RCC 7860 (cell line): ENCODE measurements around the gene GP2.
"Not testable (repeated sequence)": the region's sequence is repeated elsewhere in the genome, so short reads cannot be mapped to it uniquely, and the experiment has no call there.

ENCODE experiments used
- DNase-seq: peaks from one replicate; pipeline ENCODE4 v3.0.0-alpha.2; 2015; ENCODE audit warnings: low spot score
- FAIRE-seq: peaks from 2 replicates; lab custom pipeline; 2012; peaks lifted over from hg19 to GRCh38; lab: Jason Lieb, UNC

The GP2 gene

DNA sequence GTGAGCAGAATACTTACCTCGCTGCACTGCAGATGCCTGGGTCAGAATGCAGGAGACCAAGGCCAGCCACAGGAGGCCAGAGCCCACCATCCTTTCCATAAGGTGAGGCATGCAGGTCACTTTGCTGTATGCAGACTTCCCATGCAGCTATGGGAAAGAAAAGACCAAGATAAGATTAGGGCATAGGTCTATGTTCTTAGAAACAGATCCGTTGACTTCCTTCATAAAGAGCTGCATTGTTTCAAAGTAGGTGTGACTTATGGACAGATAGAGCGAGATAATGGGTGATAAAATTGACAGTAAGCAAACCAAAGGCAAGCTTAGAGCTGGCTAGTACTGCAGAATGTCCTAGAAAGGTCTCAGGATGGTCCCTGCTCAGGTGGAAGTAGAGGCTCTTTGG lies 992 bp downstream of the GP2 start:
- no peak for FAIRE-seq
- DNase-seq: no peak

GRCh38 chr16:20325005-20325404 lies 2.3 kb downstream of the GP2 start:
- FAIRE-seq (no peak), DNase-seq (no peak)

DNA sequence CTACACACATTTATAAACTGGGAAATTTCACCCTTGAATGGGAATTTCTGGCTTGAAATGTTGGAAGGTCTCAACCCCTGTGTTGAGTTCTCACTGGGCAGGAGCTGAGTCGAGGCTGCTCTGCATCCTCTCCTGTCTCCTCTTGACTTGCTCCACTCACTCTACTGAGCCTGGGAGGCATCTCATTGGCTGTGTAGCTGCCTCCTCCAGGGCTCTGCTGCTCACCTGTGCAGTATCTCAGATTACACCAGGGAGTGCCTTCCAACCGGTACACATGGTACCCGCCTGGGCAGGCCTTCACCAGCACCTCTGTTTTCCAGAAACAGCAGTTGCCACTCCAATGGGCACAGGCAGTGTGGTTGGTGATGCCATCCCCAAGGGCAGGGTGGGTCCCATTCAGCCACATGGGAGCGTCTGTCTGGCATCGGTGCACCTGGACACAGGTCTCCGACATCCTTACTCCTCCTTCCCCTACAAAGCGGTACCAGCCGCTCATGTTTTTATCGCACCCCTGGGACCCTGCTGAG lies 3.7 kb downstream of the GP2 start:
- FAIRE-seq: no peak

DNA sequence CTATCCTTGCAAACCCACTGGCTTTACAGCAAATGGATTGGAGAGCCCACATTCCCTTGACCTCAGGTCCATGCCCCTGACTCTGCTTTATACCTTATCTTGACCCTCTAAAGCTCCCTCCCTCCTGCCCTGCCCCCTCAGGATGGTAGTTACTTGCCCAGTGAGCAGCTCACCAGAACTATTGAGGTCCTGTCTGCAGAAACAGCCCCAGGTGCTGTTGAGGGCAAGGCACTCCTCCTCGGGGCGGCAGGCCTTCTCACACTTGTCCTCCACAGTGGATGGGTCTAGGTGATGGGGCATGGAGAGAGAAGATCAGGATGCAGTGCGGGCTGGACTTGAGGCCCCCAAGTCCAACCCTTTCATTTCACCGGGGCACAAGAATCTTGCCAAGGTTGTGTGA lies 4.6 kb downstream of the GP2 start:
- DNase-seq (no peak), FAIRE-seq (no peak)

More for the DNA sequence above, 3.7 kb downstream of the GP2 start:
- DNase-seq: no peak

GRCh38 chr16:20321671-20322070 lies 5.6 kb downstream of the GP2 start:
- DNase-seq: no peak
- no peak for FAIRE-seq

- FAIRE-seq, DNase-seq: not testable (repeated sequence)
Measured at GRCh38 chr16:20321051-20321450, 6.3 kb downstream of the GP2 start.

DNA sequence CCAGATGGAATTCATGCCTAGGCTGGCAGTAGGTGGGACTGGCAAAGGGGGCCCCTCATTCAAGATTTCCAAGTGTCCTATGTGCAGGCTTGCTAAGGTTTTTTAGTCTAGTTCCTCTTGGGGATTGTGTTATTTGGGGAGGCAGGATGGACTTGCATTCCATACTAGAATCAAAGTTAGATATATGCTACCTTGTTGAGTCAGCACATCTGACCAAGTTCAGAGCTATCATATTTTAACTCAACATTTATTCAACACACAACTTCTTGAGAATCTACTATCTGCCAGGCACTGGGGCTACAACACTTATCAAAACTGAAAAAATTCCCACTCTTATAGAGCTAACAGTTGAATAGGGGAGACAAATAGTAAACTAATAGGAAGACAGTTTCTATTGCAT lies 6.7 kb downstream of the GP2 start:
- DNase-seq (no peak), FAIRE-seq (no peak)

GRCh38 chr16:20320178-20320577 lies 7.1 kb downstream of the GP2 start:
- DNase-seq (no peak), FAIRE-seq (no peak)

DNA sequence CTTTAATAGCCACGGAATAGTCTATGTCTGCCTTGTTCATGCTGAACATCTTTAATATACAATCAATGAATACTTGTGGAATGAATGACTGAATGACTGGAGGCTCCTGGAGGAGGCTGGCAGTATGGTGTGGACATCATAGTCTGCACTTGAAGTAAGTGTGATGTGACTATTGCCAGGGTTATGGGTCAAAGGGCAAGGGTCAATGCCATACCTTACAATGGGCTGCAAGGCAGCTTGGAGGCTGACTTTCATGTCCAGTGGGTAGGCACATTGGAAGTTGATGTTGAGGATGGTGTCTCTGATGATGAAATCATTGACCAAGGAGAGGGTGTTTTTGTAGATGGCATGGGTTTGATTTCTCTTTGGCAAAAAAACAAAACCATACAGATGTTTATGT lies 7.9 kb downstream of the GP2 start:
- no peak for DNase-seq
- FAIRE-seq: no peak

GRCh38 chr16:20318437-20318836 lies 8.9 kb downstream of the GP2 start:
- DNase-seq (no peak), FAIRE-seq (no peak)

GRCh38 chr16:20318006-20318405 lies 9.3 kb downstream of the GP2 start:
- no peak for FAIRE-seq

DNA sequence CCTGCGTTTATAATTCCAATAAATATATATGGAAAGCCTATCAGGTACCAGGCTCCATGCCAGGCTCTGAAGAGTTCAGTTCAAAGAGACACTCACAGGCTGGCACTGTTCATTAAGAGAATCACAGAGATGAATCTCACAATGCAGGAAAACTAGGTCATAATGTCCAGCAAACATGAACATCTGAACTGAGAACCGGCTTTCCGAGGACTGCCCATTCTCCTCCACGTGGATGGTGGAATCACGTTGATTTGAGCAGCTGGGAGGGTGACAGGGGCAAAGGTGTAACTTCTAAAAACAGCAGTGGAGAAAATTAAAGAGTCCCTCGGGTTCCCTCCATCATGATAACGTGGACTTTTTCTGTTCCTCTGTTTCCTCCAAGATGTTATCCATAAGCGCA lies 10.2 kb downstream of the GP2 start:
- FAIRE-seq (no peak), DNase-seq (no peak)

More at GRCh38 chr16:20318006-20318405, 9.3 kb downstream of the GP2 start:
- DNase-seq: no peak

DNA sequence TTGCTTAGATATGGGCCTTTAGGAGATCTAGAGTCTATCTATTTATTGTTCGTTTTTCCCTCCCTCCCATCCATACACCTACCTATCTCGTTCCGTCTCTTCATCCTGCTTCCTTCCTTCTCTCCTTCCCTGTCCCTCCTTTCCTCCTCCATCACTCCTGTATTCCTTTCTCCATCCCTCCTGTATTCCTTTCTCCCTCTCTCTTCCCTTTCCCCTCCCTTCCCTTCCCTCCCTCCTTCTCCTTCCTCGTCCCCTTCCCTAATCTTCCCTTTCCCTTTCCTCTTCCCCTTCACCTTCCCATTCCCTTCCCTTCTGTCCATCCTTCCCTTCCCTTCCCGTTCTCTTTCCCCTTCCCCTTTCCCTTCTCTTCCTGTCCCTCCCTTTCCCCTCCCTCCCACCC lies 10.6 kb downstream of the GP2 start:
- no peak for DNase-seq
- FAIRE-seq: no peak

DNA sequence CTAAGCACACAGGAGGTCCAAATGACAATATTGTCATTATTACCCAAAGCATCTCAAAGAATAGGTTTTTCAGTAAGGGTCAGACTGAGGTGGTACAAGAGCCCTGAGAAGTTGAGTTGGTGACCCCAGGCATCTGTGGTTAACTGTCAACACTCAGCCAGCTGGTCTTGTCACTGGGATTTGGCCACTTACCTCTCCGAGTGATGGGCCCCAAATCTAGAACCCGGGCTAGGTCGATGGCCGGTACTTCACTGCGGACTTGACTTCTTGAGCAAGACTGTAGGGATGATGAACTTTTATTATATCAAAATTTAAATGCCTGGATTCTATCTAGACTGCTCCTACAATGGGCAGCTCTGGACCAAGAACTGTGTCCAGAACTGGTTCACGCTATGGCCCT lies 11.5 kb downstream of the GP2 start:
- DNase-seq (no peak), FAIRE-seq (no peak)

GRCh38 chr16:20314575-20314974 lies 12.7 kb downstream of the GP2 start:
- DNase-seq: no peak
- no peak for FAIRE-seq

- no peak for FAIRE-seq
- DNase-seq: no peak
Measured at GRCh38 chr16:20313741-20314140, 13.6 kb downstream of the GP2 start.

DNA sequence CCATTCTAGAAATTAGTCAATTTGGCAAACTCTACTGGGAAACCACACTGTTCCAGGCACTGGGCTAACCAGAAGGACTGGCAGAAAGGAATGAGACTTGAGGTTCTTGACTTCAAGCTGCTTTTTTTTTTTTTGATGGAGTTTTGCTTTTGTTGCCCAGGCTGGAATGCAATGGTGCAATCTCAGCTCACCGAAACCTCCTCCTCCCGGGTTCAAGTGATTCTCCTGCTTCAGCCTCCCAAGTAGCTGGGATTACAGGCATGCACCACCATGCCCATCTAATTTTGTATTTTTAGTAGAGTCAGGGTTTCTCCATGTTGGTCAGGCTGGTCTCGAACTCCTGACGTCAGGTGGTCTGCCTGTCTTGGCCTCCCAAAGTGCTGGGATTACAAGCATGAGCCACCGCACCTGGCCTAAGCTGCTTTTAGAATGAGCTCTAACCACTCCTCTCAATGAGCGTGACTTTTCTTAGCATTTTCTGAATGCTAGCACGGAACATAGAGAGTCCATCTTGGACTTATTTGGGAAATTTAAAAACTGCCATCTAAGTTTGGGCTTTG lies 14.7 kb downstream of the GP2 start:
- not testable (repeated sequence) for DNase-seq, FAIRE-seq

- DNase-seq (no peak), FAIRE-seq (no peak)
Measured at GRCh38 chr16:20311548-20311947, 15.8 kb downstream of the GP2 start.

- FAIRE-seq: no peak
- DNase-seq: no peak
Measured at GRCh38 chr16:20310421-20311395, 16.6 kb downstream of the GP2 start.

GRCh38 chr16:20309786-20310185 lies 17.5 kb downstream of the GP2 start:
- DNase-seq: no peak
- FAIRE-seq: no peak

DNA sequence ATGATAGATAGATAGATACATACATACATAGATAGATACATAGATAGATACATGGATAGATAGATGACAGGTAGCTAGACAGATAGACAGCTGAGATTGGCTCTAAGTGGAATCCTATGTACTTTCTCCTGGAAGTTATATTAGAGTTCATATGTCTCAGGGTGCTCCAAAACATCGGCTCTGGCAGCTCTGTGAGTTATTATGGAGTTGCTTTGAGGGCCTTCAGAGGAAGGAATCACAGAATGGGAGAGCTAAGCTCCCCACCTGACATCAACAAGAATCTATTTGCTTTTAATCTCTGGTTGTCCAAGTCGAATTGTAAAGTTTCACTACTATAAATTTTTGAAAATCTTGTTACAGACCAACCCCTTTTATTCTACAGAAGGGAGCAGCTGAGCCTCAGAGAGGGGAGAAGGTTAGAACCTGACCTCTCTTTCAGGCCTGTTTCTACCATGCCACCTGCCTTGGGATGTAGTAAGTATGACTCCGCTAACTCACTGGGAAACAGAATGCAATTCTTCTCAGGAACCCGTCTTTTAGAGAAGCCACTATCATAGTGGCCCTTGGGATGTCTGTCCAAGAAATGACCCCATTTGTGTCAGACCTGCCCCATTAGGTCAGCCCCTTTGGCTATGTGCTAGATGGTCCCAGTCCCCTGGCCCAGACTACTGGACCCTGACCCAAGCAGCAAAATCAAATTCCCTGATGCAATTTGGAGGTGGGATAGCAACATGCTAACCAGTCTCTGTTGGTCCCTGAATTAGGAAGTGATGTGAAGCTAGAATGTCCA lies 18.3 kb downstream of the GP2 start:
- FAIRE-seq (no peak), DNase-seq (no peak)
